Fibroblast of lung (primary cell): Measurements from ENCODE around the gene CFL2. TPM values are rescaled to one million over a fixed set of nuclear protein-coding genes. Genes with fewer than 3 reads are reported as not detected.

Source experiments
- DNase-seq, 2 donors: peaks; one replicate each; pipeline versions ENCODE4 v3.0.0 to v3.0.0-alpha.2; 2010; ENCODE audit warnings: low read depth in 2 of 2
- H2AFZ ChIP-seq: 2 replicates; pipeline ENCODE4 v1.5.1; 2012; ENCODE audit warnings: low read length, control low read depth, inconsistent platforms
- H3K27ac ChIP-seq: 2 replicates; pipeline ENCODE4 v1.5.1; 2011; ENCODE audit warnings: low read length, control low read depth; ENCODE audit not compliant: insufficient read depth
- H3K27me3 ChIP-seq: 2 replicates; pipeline ENCODE4 v1.5.1; 2011; ENCODE audit warnings: mild to moderate bottlenecking, low read length; ENCODE audit not compliant: control insufficient read depth, insufficient read depth
- H3K36me3 ChIP-seq: 2 replicates; pipeline ENCODE4 v1.5.1; 2011; ENCODE audit warnings: low read length; ENCODE audit not compliant: control insufficient read depth, insufficient read depth
- H3K4me1 ChIP-seq: 2 replicates; pipeline ENCODE4 v1.5.1; 2011; ENCODE audit warnings: low read length; ENCODE audit not compliant: control insufficient read depth, insufficient read depth; ENCODE audit errors: extremely low read depth
- H3K4me2 ChIP-seq: 2 replicates; pipeline ENCODE4 v1.5.1; 2011; ENCODE audit warnings: low read length, control low read depth; ENCODE audit not compliant: insufficient read depth; ENCODE audit errors: extremely low read depth
- H3K4me3 ChIP-seq, 4 experiments: fragments of 200-600 bp in 1 of 4; sonication (generic) in 1 of 4; replicated peaks in 1 of 4; 2 replicates each; pipeline ENCODE4 v1.5.1; 2011 to 2016; ENCODE audit warnings: low read length in 4 of 4, low read depth in 3 of 4, mild to moderate bottlenecking in 3 of 4, control low read depth in 2 of 4, inconsistent platforms in 1 of 4, mixed read lengths in 1 of 4; ENCODE audit not compliant: insufficient read depth in 1 of 4; ENCODE audit errors: control extremely low read depth in 1 of 4
- H3K79me2 ChIP-seq: 2 replicates; pipeline ENCODE4 v1.5.1; 2012; ENCODE audit warnings: mild to moderate bottlenecking, low read length, inconsistent platforms; ENCODE audit not compliant: control insufficient read depth, insufficient read depth
- H3K9ac ChIP-seq: 2 replicates; pipeline ENCODE4 v1.5.1; 2011; ENCODE audit warnings: mild to moderate bottlenecking, low read length, control low read depth; ENCODE audit not compliant: insufficient read depth
- H3K9me3 ChIP-seq: 2 replicates; pipeline ENCODE4 v1.5.1; 2012; ENCODE audit warnings: low read depth, low read length; ENCODE audit not compliant: control insufficient read depth, insufficient read depth
- H4K20me1 ChIP-seq: 2 replicates; pipeline ENCODE4 v1.5.1; 2011; ENCODE audit warnings: low read length; ENCODE audit not compliant: control insufficient read depth, insufficient read depth; ENCODE audit errors: extremely low read depth
- EZH2 ChIP-seq: IDR thresholded peaks from 2 replicates; pipeline ENCODE4 v1.5.1; 2012; ENCODE audit warnings: low read length, control low read depth, mild to moderate bottlenecking; ENCODE audit errors: missing control alignments
- polyA plus RNA-seq, 2 donors: library from polyadenylated mRNA; depleted of rRNA in 1 of 2; stranded (reverse) in 1 of 2; unstranded in 1 of 2; fragments of >200 nt; gene quantifications; 2 replicates each; pipeline ENCODE4 v1.2.1, GENCODE V29; 2011 to 2012; ENCODE audit warnings: missing spikeins in 1 of 2
- total RNA-seq: library from RNA; depleted of rRNA; stranded (reverse); fragments of >200 nt; gene quantifications from 2 replicates; pipeline ENCODE4 v1.2.1, GENCODE V29; 2014
- TF ChIP-seq, protein P1 (sequence below), 2 donors: IDR thresholded peaks in 1 of 2; conservative IDR thresholded peaks in 1 of 2; 1 replicate in 1 of 2; 2 replicates in 1 of 2; pipeline ENCODE4 v1.5.1; 2011 to 2012; ENCODE audit warnings: low read length in 2 of 2, control low read depth in 1 of 2, inconsistent platforms in 1 of 2, low read depth in 1 of 2, mild to moderate bottlenecking in 1 of 2

CFL2 gene
- total and polyA plus RNA-seq, 2 donors (not counting 1 experiment from before 2014, with no cell fraction given) = 147 to 362 TPM

DNA sequence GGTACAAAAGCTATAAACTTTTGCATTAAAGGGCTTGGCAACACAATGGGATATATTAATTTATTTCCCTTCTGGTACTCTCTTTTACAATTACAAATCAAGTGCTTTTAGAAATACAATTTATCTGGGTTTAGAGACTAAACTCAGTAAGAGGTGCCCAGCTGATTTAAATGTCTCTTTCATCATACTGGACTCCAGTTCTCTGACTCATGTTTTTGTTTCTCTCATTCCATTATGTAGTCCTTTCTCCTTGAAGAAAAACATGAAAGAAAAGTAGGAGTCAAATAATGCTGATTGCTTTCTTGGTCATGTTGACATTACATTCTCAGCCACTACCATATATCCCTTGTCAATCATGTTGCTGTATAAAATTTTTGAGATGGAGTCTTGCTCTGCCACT is 36.3 kb upstream of the CFL2 start:
- Histone ChIP-seq H3K9ac (no peak overlapping the region), H3K4me2 (no peak overlapping the region), H3K4me1 (no peaks in the 10 kb centered on the region), H2AFZ (no peak overlapping the region), H3K27ac (no peak overlapping the region), H4K20me1 (no peaks in the 10 kb centered on the region), H3K27me3 (no peaks in the 10 kb centered on the region), H3K9me3 (no peaks in the 10 kb centered on the region), H3K36me3 (no peaks in the 10 kb centered on the region), H3K4me3 (no peak overlapping the region), H3K79me2 (no peaks in the 10 kb centered on the region)
- no peak for TF ChIP-seq EZH2
- TF ChIP-seq, protein P1, sequence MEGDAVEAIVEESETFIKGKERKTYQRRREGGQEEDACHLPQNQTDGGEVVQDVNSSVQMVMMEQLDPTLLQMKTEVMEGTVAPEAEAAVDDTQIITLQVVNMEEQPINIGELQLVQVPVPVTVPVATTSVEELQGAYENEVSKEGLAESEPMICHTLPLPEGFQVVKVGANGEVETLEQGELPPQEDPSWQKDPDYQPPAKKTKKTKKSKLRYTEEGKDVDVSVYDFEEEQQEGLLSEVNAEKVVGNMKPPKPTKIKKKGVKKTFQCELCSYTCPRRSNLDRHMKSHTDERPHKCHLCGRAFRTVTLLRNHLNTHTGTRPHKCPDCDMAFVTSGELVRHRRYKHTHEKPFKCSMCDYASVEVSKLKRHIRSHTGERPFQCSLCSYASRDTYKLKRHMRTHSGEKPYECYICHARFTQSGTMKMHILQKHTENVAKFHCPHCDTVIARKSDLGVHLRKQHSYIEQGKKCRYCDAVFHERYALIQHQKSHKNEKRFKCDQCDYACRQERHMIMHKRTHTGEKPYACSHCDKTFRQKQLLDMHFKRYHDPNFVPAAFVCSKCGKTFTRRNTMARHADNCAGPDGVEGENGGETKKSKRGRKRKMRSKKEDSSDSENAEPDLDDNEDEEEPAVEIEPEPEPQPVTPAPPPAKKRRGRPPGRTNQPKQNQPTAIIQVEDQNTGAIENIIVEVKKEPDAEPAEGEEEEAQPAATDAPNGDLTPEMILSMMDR (conservative IDR thresholded peaks at IDR 0.05 in 1 of 2, IDR thresholded peaks at IDR 0.05 in 1 of 2; ENCODE audit: low read depth in 1 of 2, low read length in 2 of 2) = no peak
- DNase-seq = peak; percentile 69 to 76

DNA sequence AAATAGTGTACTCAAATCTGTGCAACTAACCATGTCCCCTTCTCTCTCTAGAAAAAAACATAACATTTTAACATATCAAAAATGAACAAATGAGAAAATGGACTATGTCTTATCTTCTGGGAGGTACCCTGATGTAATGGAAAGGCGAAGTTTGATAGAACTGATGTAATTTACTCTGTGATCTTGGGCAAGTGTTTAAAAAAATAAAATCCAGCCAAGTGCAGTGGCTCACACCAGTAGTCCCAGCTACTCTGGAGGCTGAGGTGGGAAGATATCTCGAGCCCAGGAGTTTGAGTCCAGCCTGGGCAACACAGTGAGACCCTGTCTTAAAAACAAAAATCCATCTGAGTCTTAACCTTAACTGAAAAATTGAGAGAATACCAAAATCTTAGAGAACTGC is 35.8 kb upstream of the CFL2 start:
- no peak overlapping the region for H3K9ac ChIP-seq
- no peak for DNase-seq
- no peaks in the 10 kb centered on the region for H3K36me3 ChIP-seq
- no peak overlapping the region for H3K27ac ChIP-seq
- no peaks in the 10 kb centered on the region for H3K79me2 ChIP-seq
- no peaks in the 10 kb centered on the region for H3K27me3 ChIP-seq
- no peak overlapping the region for H3K4me2 ChIP-seq
- no peaks in the 10 kb centered on the region for H4K20me1 ChIP-seq
- no peak overlapping the region for H3K4me3 ChIP-seq
- H3K4me1 ChIP-seq = no peaks in the 10 kb centered on the region
- H3K9me3 ChIP-seq = no peaks in the 10 kb centered on the region
- no peak for TF ChIP-seq EZH2
- TF ChIP-seq, protein P1 (conservative IDR thresholded peaks at IDR 0.05 in 1 of 2, IDR thresholded peaks at IDR 0.05 in 1 of 2; ENCODE audit: low read depth in 1 of 2, low read length in 2 of 2) = no peak
- H2AFZ ChIP-seq = no peak overlapping the region

DNA sequence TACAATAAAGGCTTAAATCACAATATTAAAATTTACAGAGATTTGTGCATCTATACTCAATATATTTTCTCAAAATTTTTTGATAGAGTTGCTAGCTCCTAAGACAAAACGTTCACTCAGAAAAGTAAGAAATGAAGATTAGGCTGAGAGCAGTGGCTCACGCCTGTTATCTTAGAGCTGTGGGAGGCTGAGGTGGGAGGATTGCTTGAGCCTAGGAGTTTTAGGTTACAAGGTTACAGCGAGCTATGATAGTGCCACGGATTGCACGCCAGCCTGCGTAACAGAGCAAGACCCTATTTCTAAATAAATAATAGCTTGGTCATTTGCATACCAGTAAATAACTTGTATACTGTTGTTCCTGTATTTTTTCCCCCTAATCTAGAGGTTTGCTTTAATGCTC is 35.0 kb upstream of the CFL2 start:
- no peak for TF ChIP-seq EZH2
- TF ChIP-seq, protein P1 (conservative IDR thresholded peaks at IDR 0.05 in 1 of 2, IDR thresholded peaks at IDR 0.05 in 1 of 2; ENCODE audit: low read depth in 1 of 2, low read length in 2 of 2) = no peak
- Histone ChIP-seq H3K4me1 (no peaks in the 10 kb centered on the region), H3K4me2 (no peak overlapping the region), H3K9me3 (no peaks in the 10 kb centered on the region), H4K20me1 (no peaks in the 10 kb centered on the region), H3K27ac (no peak overlapping the region), H3K27me3 (no peaks in the 10 kb centered on the region), H3K9ac (no peak overlapping the region), H2AFZ (no peak overlapping the region), H3K36me3 (no peaks in the 10 kb centered on the region), H3K79me2 (no peaks in the 10 kb centered on the region), H3K4me3 (no peak overlapping the region)
- no peak for DNase-seq
